ENCODE results near the gene ZNF107.
"Not testable (repeated sequence)": the region's sequence is repeated elsewhere in the genome, so short reads cannot be mapped to it uniquely, and the experiment has no call there.

Gene ZNF107

GRCh38 chr7:64643566-64643965, 22.4 kb upstream of the ZNF107 start:
- DNase-seq (ENCODE audit: low read depth in 2 of 3, low spot score in 2 of 3) = no peak

- DNase-seq (ENCODE audit: low read depth in 2 of 3, low spot score in 2 of 3) = no peak
Observed at GRCh38 chr7:64651203-64651602, 14.7 kb upstream of the ZNF107 start.

GRCh38 chr7:64651632-64652165, 14.2 kb upstream of the ZNF107 start:
- DNase-seq (ENCODE audit: low read depth in 2 of 3, low spot score in 2 of 3) = no peak

- DNase-seq (ENCODE audit: low read depth in 2 of 3, low spot score in 2 of 3) = no peak
Observed at GRCh38 chr7:64653721-64654401, 12.1 kb upstream of the ZNF107 start.

GRCh38 chr7:64654796-64655548, 11.0 kb upstream of the ZNF107 start:
- no peak for DNase-seq (ENCODE audit: low read depth in 2 of 3, low spot score in 2 of 3)

GRCh38 chr7:64655811-64656210, 10.1 kb upstream of the ZNF107 start:
- DNase-seq (ENCODE audit: low read depth in 2 of 3, low spot score in 2 of 3) = no peak

GRCh38 chr7:64656489-64656888, 9.4 kb upstream of the ZNF107 start:
- DNase-seq (ENCODE audit: low read depth in 2 of 3, low spot score in 2 of 3) = no peak

GRCh38 chr7:64662091-64662490, 3.8 kb upstream of the ZNF107 start:
- not testable (repeated sequence) for DNase-seq (ENCODE audit: low read depth in 2 of 3, low spot score in 2 of 3)

GRCh38 chr7:64666663-64667050, 724 bp downstream of the ZNF107 start:
- DNase-seq (ENCODE audit: low read depth in 2 of 3, low spot score in 2 of 3) = no peak

GRCh38 chr7:64667311-64667710, 1.4 kb downstream of the ZNF107 start:
- no peak for DNase-seq (ENCODE audit: low read depth in 2 of 3, low spot score in 2 of 3)

GRCh38 chr7:64672414-64672813, 6.5 kb downstream of the ZNF107 start:
- no peak for DNase-seq (ENCODE audit: low read depth in 2 of 3, low spot score in 2 of 3)

GRCh38 chr7:64685091-64685490, 19.2 kb downstream of the ZNF107 start:
- DNase-seq (ENCODE audit: low read depth in 2 of 3, low spot score in 2 of 3) = no peak

- DNase-seq (ENCODE audit: low read depth in 2 of 3, low spot score in 2 of 3) = no peak
Observed at GRCh38 chr7:64685741-64686140, 19.8 kb downstream of the ZNF107 start.

- DNase-seq (ENCODE audit: low read depth in 2 of 3, low spot score in 2 of 3) = no peak
Observed at GRCh38 chr7:64686493-64687184, 20.7 kb downstream of the ZNF107 start.

- no peak for DNase-seq (ENCODE audit: low read depth in 2 of 3, low spot score in 2 of 3)
Observed at GRCh38 chr7:64687249-64687648, 21.3 kb downstream of the ZNF107 start.

- DNase-seq (ENCODE audit: low read depth in 2 of 3, low spot score in 2 of 3) = no peak
Observed at GRCh38 chr7:64688988-64689387, 23.1 kb downstream of the ZNF107 start.

GRCh38 chr7:64691831-64692230, 25.9 kb downstream of the ZNF107 start:
- DNase-seq (ENCODE audit: low read depth in 2 of 3, low spot score in 2 of 3) = no peak

- DNase-seq (ENCODE audit: low read depth in 2 of 3, low spot score in 2 of 3) = not testable (repeated sequence)
Observed at GRCh38 chr7:64697863-64698262, 31.9 kb downstream of the ZNF107 start.

GRCh38 chr7:64706625-64707292, 40.8 kb downstream of the ZNF107 start:
- no peak for DNase-seq (ENCODE audit: low read depth in 2 of 3, low spot score in 2 of 3)

- DNase-seq (ENCODE audit: low read depth in 2 of 3, low spot score in 2 of 3) = not testable (repeated sequence)
Observed at GRCh38 chr7:64717896-64718295, 52.0 kb downstream of the ZNF107 start.

GRCh38 chr7:64729089-64729848, 63.3 kb downstream of the ZNF107 start:
- no peak for DNase-seq (ENCODE audit: low read depth in 2 of 3, low spot score in 2 of 3)
